K562 (cell line): ENCODE data around the gene PRRC2B. TPM values are rescaled to one million over a fixed set of nuclear protein-coding genes. Genes with fewer than 3 reads are reported as not detected.

Source experiments
- ATAC-seq: fragments of 200-7000 bp; cut with Tn5 transposase; 3 replicates; pipeline ENCODE4 v1.9.1; 2020; ENCODE audit warnings: moderate library complexity
- BruUV-seq: library from RNA; stranded (reverse); fragments of 400-500 nt; replicated peaks from 2 replicates; lab custom pipeline; 2021; lab: Mats Ljungman, UMichigan
- CTCF ChIA-PET: fragments of 300-600 bp; formaldehyde crosslinking; extraction: SDS; loops from one replicate; lab custom pipeline; 2021; ENCODE audit warnings: low intra/inter-chr PET ratio; lab: Yijun Ruan, JAX
- POLR2A ChIA-PET: fragments of 300-600, 350-650 bp; sonication (Branson Sonifier 250); formaldehyde crosslinking; extraction: SDS; loops from one replicate; lab custom pipeline; 2021; ENCODE audit warnings: antibody characterized with exemption, inconsistent platforms; lab: Yijun Ruan, JAX
- DNase-seq, 4 experiments: peaks; one replicate each; pipeline versions ENCODE4 v3.0.0 to v3.0.0-alpha.2; 2011 to 2018; ENCODE audit warnings: low spot score in 3 of 4, mixed read lengths in 3 of 4; ENCODE audit errors: extremely low read depth in 1 of 4
- FAIRE-seq: peaks from 2 replicates; lab custom pipeline; 2011; peaks lifted over from hg19 to GRCh38; lab: Jason Lieb, UNC
- H2AFZ ChIP-seq: 2 replicates; pipeline ENCODE4 v1.6.0; 2011; ENCODE audit warnings: low read depth, low read length, control low read depth, inconsistent platforms
- H3K27ac ChIP-seq: fragments of 200-600 bp; 3 replicates; pipeline ENCODE4 v1.8.0; 2011; ENCODE audit warnings: low read depth, mild to moderate bottlenecking, control low read depth, inconsistent platforms, low read length, moderate library complexity, mixed read lengths; ENCODE audit errors: extremely low read depth
- H3K27me3 ChIP-seq, 2 experiments: fragments of 300-600 bp in 1 of 2; 2 replicates in 1 of 2; 3 replicates in 1 of 2; pipeline versions ENCODE4 v1.6.0 to v1.8.0; 2011; ENCODE audit warnings: inconsistent platforms in 2 of 2, low read length in 2 of 2, mild to moderate bottlenecking in 1 of 2, mixed read lengths in 1 of 2, moderate library complexity in 1 of 2; ENCODE audit not compliant: control insufficient read depth in 2 of 2, insufficient read depth in 2 of 2
- H3K36me3 ChIP-seq: fragments of 300-600 bp; 3 replicates; pipeline ENCODE4 v1.8.0; 2011; ENCODE audit warnings: mild to moderate bottlenecking, low read length, inconsistent platforms; ENCODE audit not compliant: control insufficient read depth, insufficient read depth
- H3K4me1 ChIP-seq, 2 experiments: fragments of 200-600 bp in 1 of 2; replicated peaks in 1 of 2; 2 replicates in 1 of 2; 3 replicates in 1 of 2; pipeline versions ENCODE4 v1.5.1 to v1.8.0; 2011; ENCODE audit warnings: inconsistent platforms in 2 of 2, low read length in 2 of 2, mild to moderate bottlenecking in 1 of 2, mixed read lengths in 1 of 2, moderate library complexity in 1 of 2; ENCODE audit not compliant: control insufficient read depth in 2 of 2, insufficient read depth in 2 of 2
- H3K4me2 ChIP-seq: 2 replicates; pipeline ENCODE4 v1.6.1; 2011; ENCODE audit warnings: low read length, control low read depth, inconsistent platforms, mixed read lengths; ENCODE audit not compliant: insufficient read depth
- H3K4me3 ChIP-seq: fragments of 200-600 bp; sonication (generic), shearing (Covaris generic); 2 replicates; pipeline ENCODE4 v1.5.1; 2016; ENCODE audit warnings: control low read depth, inconsistent platforms
- H3K79me2 ChIP-seq: fragments of 200-600 bp; 3 replicates; pipeline ENCODE4 v1.8.0; 2011; ENCODE audit warnings: low read length, inconsistent platforms; ENCODE audit not compliant: control insufficient read depth, insufficient read depth
- H3K9ac ChIP-seq, 2 experiments: 2 replicates each; pipeline versions ENCODE4 v1.6.0 to v1.6.1; 2011; ENCODE audit warnings: low read depth in 2 of 2, low read length in 2 of 2, control low read depth in 1 of 2, inconsistent platforms in 1 of 2, mild to moderate bottlenecking in 1 of 2, mixed read lengths in 1 of 2; ENCODE audit not compliant: insufficient read depth in 1 of 2
- H3K9me1 ChIP-seq: one replicate; pipeline ENCODE4 v1.6.0; 2011; ENCODE audit warnings: inconsistent platforms, mild to moderate bottlenecking, low read length, moderate library complexity; ENCODE audit not compliant: control insufficient read depth, insufficient read depth
- H3K9me3 ChIP-seq: replicated peaks from 2 replicates; pipeline ENCODE4 v1.5.1; 2011; ENCODE audit warnings: low read depth, low read length, inconsistent platforms; ENCODE audit not compliant: control insufficient read depth, insufficient read depth
- H4K20me1 ChIP-seq: replicated peaks from 2 replicates; pipeline ENCODE4 v1.6.1; 2011; ENCODE audit warnings: low read length, inconsistent platforms, mixed read lengths; ENCODE audit not compliant: control insufficient read depth, insufficient read depth
- CEBPZ ChIP-seq: fragments of 150-350 bp; IDR thresholded peaks from 2 replicates; pipeline ENCODE4 v1.6.1; 2014; ENCODE audit warnings: low read depth, mild to moderate bottlenecking, low read length, borderline replicate concordance
- POLR2A ChIP-seq: fragments of 450-650 bp; conservative IDR thresholded peaks from 2 replicates; pipeline ENCODE4 v1.6.1; 2016
- POLR2AphosphoS2 ChIP-seq: IDR thresholded peaks from 2 replicates; pipeline ENCODE4 v1.6.1; 2012; ENCODE audit warnings: low read length, improper control_type of control experiment
- POLR2G ChIP-seq: fragments of 200-400 bp; formaldehyde crosslinking; IDR thresholded peaks from 2 replicates; pipeline ENCODE4 v1.6.1; 2017; ENCODE audit warnings: low read depth, mild to moderate bottlenecking, antibody characterized with exemption, low read length, moderate library complexity
- SUPT5H ChIP-seq: fragments of 450-650 bp; IDR thresholded peaks from 2 replicates; pipeline ENCODE4 v1.6.1; 2016
- ZFX ChIP-seq: sonication (generic); formaldehyde crosslinking; IDR thresholded peaks from 2 replicates; pipeline ENCODE4 v1.8.0; 2022; ENCODE audit warnings: mild to moderate bottlenecking, missing genetic modification reagents, moderate library complexity
- WGBS: fragments of 100-300 bp; shearing (Covaris generic); methylation state at CpG from one replicate; pipeline ENCODE4 v1.1.6; 2016; ENCODE audit warnings: low coverage, mixed read lengths; ENCODE audit not compliant: insufficient coverage; ENCODE audit errors: missing lambda C conversion rate; 5-methylcytosine and 5-hydroxymethylcytosine counted together
- in situ Hi-C: fragments of 300-500 bp; cut with MboI; formaldehyde crosslinking; loops from 4 replicates; pipeline ENCODE4 v1.15.0; 2018; ENCODE audit warnings: inconsistent platforms, mixed read lengths
- intact Hi-C: fragments of 100-400 bp; cut with micrococcal nuclease; formaldehyde crosslinking; loops from 2 replicates; pipeline ENCODE4 v1.14.2; 2022
- polyA plus RNA-seq, 8 experiments: library from polyadenylated mRNA; depleted of rRNA in 4 of 8; stranded (reverse) in 5 of 8; unstranded in 3 of 8; fragments of >200 nt; fragmentation: Nextera tagmentation in 2 of 8; fragmentation: Illumina TruSeq in 1 of 8; extraction: Ambion mirVana in 2 of 8; extraction: Trizol in 1 of 8; gene quantifications; 2 replicates each; pipeline versions ENCODE4 v1.2.1 to v1.2.3, GENCODE V29; 2011 to 2014; ENCODE audit warnings: inconsistent platforms in 1 of 8, missing spikeins in 1 of 8
- total RNA-seq, 7 experiments: library from RNA; depleted of rRNA in 6 of 7; stranded (reverse); fragments of >200 nt in 6 of 7; fragmentation: Illumina TruSeq in 2 of 7; extraction: Trizol in 2 of 7; gene quantifications; 2 replicates each; pipeline versions ENCODE4 v1.2.1 to v1.2.3, GENCODE V29; 2011 to 2021; ENCODE audit warnings: low replicate concordance in 1 of 7

PRRC2B gene
- total and polyA plus RNA-seq, 9 of the 15 experiments (the other 6 are each of a cell fraction or from before 2014, with no cell fraction given) = 0.34 to 125 (median 30.9) TPM

- Histone ChIP-seq H3K27me3 (no peaks in the 10 kb centered on the region), H3K9me3 (no peaks in the 10 kb centered on the region), H3K4me2 (no peak overlapping the region), H3K9ac (peak overlapping the region in 1 of 2 experiments; percentile 48; a peak in 1 of 4 replicates), H3K79me2 (no peaks in the 10 kb centered on the region), H2AFZ (no peak overlapping the region), H4K20me1 (no peaks in the 10 kb centered on the region; the same call in 1 of the 2 replicates), H3K27ac (no peak overlapping the region), H3K9me1 (no peaks in the 10 kb centered on the region), H3K36me3 (peaks cover 93% of the 10 kb centered on the region; the same call in 2 of the 3 replicates), H3K4me1 (peaks cover 0 to 18% of the 10 kb centered on the region in 2 experiments; a peak in 1 of 5 replicates), H3K4me3 (no peak overlapping the region)
- TF ChIP-seq POLR2A (peak; percentile 49; the same call in 1 of the 2 replicates), SUPT5H (peak; percentile 44; the same call in 1 of the 2 replicates), POLR2G (peak; percentile 62), CEBPZ (no peak), POLR2AphosphoS2 (0 out of 2 replicates have a peak, but pooled peaks have one; percentile 27), ZFX (CRISPR knock-in tag) (no peak)
- BruUV-seq = no TSS peak
- ATAC-seq (peak; percentile 45), DNase-seq (no peak), FAIRE-seq (no peak)
- CTCF ChIA-PET = no interaction called here
- intact Hi-C loops = no loop called here
- in situ Hi-C loops = no loop called here
- 83% methylated on average over 26 of the region's 29 CpGs for WGBS
- POLR2A ChIA-PET = interaction anchor here (0.6 kb wide), 4 partner anchors 111 to 417 kb away, joined by 3 to 4 read pairs (median 3); no protein-coding TSS in a partner anchor
These were observed 129.9 kb downstream of the PRRC2B start for GRCh38 chr9:131523451-131524435.
